ENCODE measurements around the gene AXDND1.
"Not testable (repeated sequence)": the region's sequence is repeated elsewhere in the genome, so short reads cannot be mapped to it uniquely, and the experiment has no call there.

Gene AXDND1

GRCh38 chr1:179365342-179366092 is at the start of gene AXDND1:
TSS of gene AXDND1 (plus strand) at chr1:179365971. CDS start at chr1:179366510, 539 bp downstream.
- peak; percentile 79 for DNase-seq (ENCODE audit: low read depth)

GRCh38 chr1:179318491-179318890 is 47.3 kb upstream of the AXDND1 start:
- no peak for DNase-seq (ENCODE audit: low read depth)

- no peak for DNase-seq (ENCODE audit: low read depth)
Measured at GRCh38 chr1:179321533-179322216, 44.1 kb upstream of the AXDND1 start.

- no peak for DNase-seq (ENCODE audit: low read depth)
Measured at GRCh38 chr1:179322557-179322956, 43.2 kb upstream of the AXDND1 start.

GRCh38 chr1:179323436-179323835 is 42.3 kb upstream of the AXDND1 start:
- DNase-seq (ENCODE audit: low read depth) = no peak

GRCh38 chr1:179325836-179326235 is 39.9 kb upstream of the AXDND1 start:
- no peak for DNase-seq (ENCODE audit: low read depth)

- DNase-seq (ENCODE audit: low read depth) = no peak
Measured at GRCh38 chr1:179326746-179327145, 39.0 kb upstream of the AXDND1 start.

GRCh38 chr1:179327196-179327595 is 38.6 kb upstream of the AXDND1 start:
- no peak for DNase-seq (ENCODE audit: low read depth)

GRCh38 chr1:179327679-179328078 is 38.1 kb upstream of the AXDND1 start:
- DNase-seq (ENCODE audit: low read depth) = no peak

- no peak for DNase-seq (ENCODE audit: low read depth)
Measured at GRCh38 chr1:179329862-179330261, 35.9 kb upstream of the AXDND1 start.

GRCh38 chr1:179334440-179334839 is 31.3 kb upstream of the AXDND1 start:
- no peak for DNase-seq (ENCODE audit: low read depth)

- no peak for DNase-seq (ENCODE audit: low read depth)
Measured at GRCh38 chr1:179337288-179337687, 28.5 kb upstream of the AXDND1 start.

- no peak for DNase-seq (ENCODE audit: low read depth)
Measured at GRCh38 chr1:179337942-179338560, 27.7 kb upstream of the AXDND1 start.

- no peak for DNase-seq (ENCODE audit: low read depth)
Measured at GRCh38 chr1:179340918-179341317, 24.9 kb upstream of the AXDND1 start.

GRCh38 chr1:179341943-179342547 is 23.7 kb upstream of the AXDND1 start:
- no peak for DNase-seq (ENCODE audit: low read depth)

GRCh38 chr1:179342740-179343404 is 22.9 kb upstream of the AXDND1 start:
- DNase-seq (ENCODE audit: low read depth) = no peak

GRCh38 chr1:179351281-179351680 is 14.5 kb upstream of the AXDND1 start:
- no peak for DNase-seq (ENCODE audit: low read depth)

- DNase-seq (ENCODE audit: low read depth) = no peak
Measured at GRCh38 chr1:179352236-179352635, 13.5 kb upstream of the AXDND1 start.

GRCh38 chr1:179353546-179353945 is 12.2 kb upstream of the AXDND1 start:
- no peak for DNase-seq (ENCODE audit: low read depth)

GRCh38 chr1:179361631-179362030 is 4.1 kb upstream of the AXDND1 start:
- DNase-seq (ENCODE audit: low read depth) = not testable (repeated sequence)

GRCh38 chr1:179366093-179366800 is 476 bp downstream of the AXDND1 start:
- DNase-seq (ENCODE audit: low read depth) = no peak
